Neural progenitor cell (in vitro differentiated cells): ENCODE results near the gene GGTA1. TPM values are rescaled to one million over a fixed set of nuclear protein-coding genes. Genes with fewer than 3 reads are reported as not detected.

ENCODE experiments used
- DNase-seq: peaks from one replicate; pipeline ENCODE4 v3.0.0-alpha.2; 2016; ENCODE audit warnings: low spot score
- H2AFZ ChIP-seq: fragments of 200-600 bp; sonication (generic); replicated peaks from 2 replicates; pipeline ENCODE4 v1.6.1; 2016; ENCODE audit warnings: antibody characterized with exemption
- H3F3A ChIP-seq: fragments of 200-600 bp; sonication (generic); 2 replicates; pipeline ENCODE4 v1.6.1; 2016; ENCODE audit warnings: antibody characterized with exemption, low read depth
- H3K27ac ChIP-seq: fragments of 200-600 bp; sonication (generic); 2 replicates; pipeline ENCODE4 v1.5.1; 2016; ENCODE audit warnings: mild to moderate bottlenecking
- H3K27me3 ChIP-seq: fragments of 200-600 bp; sonication (generic); 2 replicates; pipeline ENCODE4 v1.6.1; 2016; ENCODE audit warnings: mild to moderate bottlenecking, moderate library complexity
- H3K36me3 ChIP-seq: fragments of 200-600 bp; sonication (generic); 2 replicates; pipeline ENCODE4 v1.5.1; 2016
- H3K4me1 ChIP-seq: fragments of 200-600 bp; sonication (generic); 2 replicates; pipeline ENCODE4 v1.6.1; 2016; ENCODE audit warnings: mixed run types
- H3K4me2 ChIP-seq: fragments of 200-600 bp; sonication (generic); 2 replicates; pipeline ENCODE4 v1.6.1; 2016
- H3K4me3 ChIP-seq: fragments of 200-600 bp; sonication (generic); 2 replicates; pipeline ENCODE4 v1.5.1; 2016
- H3K79me2 ChIP-seq: fragments of 200-600 bp; sonication (generic); 2 replicates; pipeline ENCODE4 v1.6.1; 2016; ENCODE audit warnings: low read depth
- H3K9ac ChIP-seq: fragments of 200-600 bp; sonication (generic); 2 replicates; pipeline ENCODE4 v1.6.1; 2016
- H3K9me3 ChIP-seq: fragments of 200-600 bp; sonication (generic); 2 replicates; pipeline ENCODE4 v1.5.1; 2016; ENCODE audit warnings: low read depth
- H4K20me1 ChIP-seq: fragments of 200-600 bp; sonication (generic); 2 replicates; pipeline ENCODE4 v1.6.1; 2016; ENCODE audit warnings: low read depth
- H3K27ac Mint-ChIP-seq: 3 replicates; pipeline ENCODE4 v1.8.0; 2021; ENCODE audit warnings: mixed read lengths
- H3K27me3 Mint-ChIP-seq: 2 replicates; pipeline ENCODE4 v1.8.0; 2022; ENCODE audit warnings: low read depth, mild to moderate bottlenecking, inconsistent platforms, moderate library complexity, mixed read lengths; ENCODE audit not compliant: insufficient read depth
- H3K36me3 Mint-ChIP-seq: 3 replicates; pipeline ENCODE4 v1.8.0; 2021; ENCODE audit warnings: mixed read lengths
- H3K4me1 Mint-ChIP-seq: 3 replicates; pipeline ENCODE4 v1.8.0; 2021; ENCODE audit warnings: mixed read lengths
- H3K4me3 Mint-ChIP-seq: 3 replicates; pipeline ENCODE4 v1.8.0; 2021; ENCODE audit warnings: mild to moderate bottlenecking, moderate library complexity, mixed read lengths
- H3K9me3 Mint-ChIP-seq: 3 replicates; pipeline ENCODE4 v1.8.0; 2020; ENCODE audit warnings: mixed read lengths
- CTCF ChIP-seq: fragments of 200-600 bp; sonication (generic); IDR thresholded peaks from 2 replicates; pipeline ENCODE4 v1.5.1; 2017; ENCODE audit warnings: antibody characterized with exemption, mild to moderate bottlenecking
- EZH2 ChIP-seq: fragments of 200-600 bp; sonication (generic); IDR thresholded peaks from 2 replicates; pipeline ENCODE4 v1.6.1; 2017; ENCODE audit warnings: antibody characterized with exemption, mild to moderate bottlenecking, moderate library complexity
- EZH2phosphoT487 ChIP-seq: fragments of 200-600 bp; sonication (generic); IDR thresholded peaks from 2 replicates; pipeline ENCODE4 v1.6.1; 2017; ENCODE audit warnings: antibody characterized with exemption
- total RNA-seq: library from RNA; depleted of rRNA; stranded (reverse); fragments of >200 nt; gene quantifications from 2 replicates; pipeline ENCODE4 v1.2.3, GENCODE V29; 2015; ENCODE audit warnings: low replicate concordance

The GGTA1 gene
- total RNA-seq, 1 donor from 2014 or later, result not detected

GRCh38 chr9:121508415-121508814 lies 8.8 kb upstream of the GGTA1 start:
- peaks cover 3% of the 10 kb centered on the region for H3K27me3 ChIP-seq
- no peak overlapping the region for H3K9ac ChIP-seq
- H3K79me2 ChIP-seq, result no peaks in the 10 kb centered on the region
- H3K4me1 Mint-ChIP-seq, result peaks cover 20% of the 10 kb centered on the region
- no peaks in the 10 kb centered on the region for H3K36me3 ChIP-seq
- H3K9me3 Mint-ChIP-seq, result no peaks in the 10 kb centered on the region
- TF ChIP-seq EZH2phosphoT487 (no peak), EZH2 (no peak), CTCF (no peak)
- no peak overlapping the region for H3K4me3 Mint-ChIP-seq
- H4K20me1 ChIP-seq, result no peaks in the 10 kb centered on the region
- peaks cover 8% of the 10 kb centered on the region for H3F3A ChIP-seq
- H3K4me2 ChIP-seq, result no peak overlapping the region
- H3K4me1 ChIP-seq, result peaks cover 6% of the 10 kb centered on the region
- H3K27ac Mint-ChIP-seq, result peak overlapping the region; percentile 94
- no peak overlapping the region for H2AFZ ChIP-seq
- peaks cover 15% of the 10 kb centered on the region for H3K27me3 Mint-ChIP-seq
- peak; percentile 30 for DNase-seq
- H3K36me3 Mint-ChIP-seq, result no peaks in the 10 kb centered on the region
- no peaks in the 10 kb centered on the region for H3K9me3 ChIP-seq
- H3K27ac ChIP-seq, result no peak overlapping the region
- no peak overlapping the region for H3K4me3 ChIP-seq

- Mint-ChIP-seq H3K4me3 (no peak overlapping the region), H3K27me3 (peaks cover 17% of the 10 kb centered on the region), H3K36me3 (no peaks in the 10 kb centered on the region), H3K27ac (peak overlapping the region; percentile 20), H3K4me1 (peaks cover 24% of the 10 kb centered on the region), H3K9me3 (no peaks in the 10 kb centered on the region)
- no peaks in the 10 kb centered on the region for H3K79me2 ChIP-seq
- H3K4me1 ChIP-seq, result peaks cover 6% of the 10 kb centered on the region
- H3K9me3 ChIP-seq, result no peaks in the 10 kb centered on the region
- peaks cover 26% of the 10 kb centered on the region for H3K27me3 ChIP-seq
- no peak for DNase-seq
- TF ChIP-seq EZH2phosphoT487 (no peak), CTCF (no peak), EZH2 (no peak)
- no peak overlapping the region for H3K27ac ChIP-seq
- H3K9ac ChIP-seq, result no peak overlapping the region
- H3K4me2 ChIP-seq, result no peak overlapping the region
- no peaks in the 10 kb centered on the region for H4K20me1 ChIP-seq
- H3K36me3 ChIP-seq, result no peaks in the 10 kb centered on the region
- H2AFZ ChIP-seq, result peak overlapping the region; percentile 57
- peaks cover 8% of the 10 kb centered on the region for H3F3A ChIP-seq
- H3K4me3 ChIP-seq, result no peak overlapping the region
Measured at GRCh38 chr9:121505903-121506735, 6.5 kb upstream of the GGTA1 start.

- H3K4me1 Mint-ChIP-seq, result peaks cover 37% of the 10 kb centered on the region
- no peaks in the 10 kb centered on the region for H4K20me1 ChIP-seq
- no peaks in the 10 kb centered on the region for H3K9me3 ChIP-seq
- H3K27me3 ChIP-seq, result peaks cover 53% of the 10 kb centered on the region
- no peak overlapping the region for H3K9ac ChIP-seq
- H3K27ac ChIP-seq, result no peak overlapping the region
- TF ChIP-seq CTCF, result no peak
- TF ChIP-seq EZH2, result no peak
- no peak for TF ChIP-seq EZH2phosphoT487
- H3K36me3 ChIP-seq, result no peaks in the 10 kb centered on the region
- peaks cover 33% of the 10 kb centered on the region for H3K27me3 Mint-ChIP-seq
- no peak overlapping the region for H3K27ac Mint-ChIP-seq
- H3K36me3 Mint-ChIP-seq, result no peaks in the 10 kb centered on the region
- DNase-seq, result no peak
- H3F3A ChIP-seq, result peaks cover 27% of the 10 kb centered on the region
- H3K4me1 ChIP-seq, result peaks cover 17% of the 10 kb centered on the region
- H3K4me3 ChIP-seq, result no peak overlapping the region
- H2AFZ ChIP-seq, result no peak overlapping the region
- H3K4me2 ChIP-seq, result no peak overlapping the region
- H3K4me3 Mint-ChIP-seq, result no peak overlapping the region
- H3K9me3 Mint-ChIP-seq, result no peaks in the 10 kb centered on the region
- no peaks in the 10 kb centered on the region for H3K79me2 ChIP-seq
Measured at GRCh38 chr9:121503444-121503843, 3.8 kb upstream of the GGTA1 start.
